HG03095 (cell line): ENCODE results near the gene FNDC1.
A peak's percentile ranks its signal among the peaks of the same experiment; 100 is the strongest.
"Not testable (repeated sequence)": the region's sequence is repeated elsewhere in the genome, so short reads cannot be mapped to it uniquely, and the experiment has no call there.

Source experiments
- ATAC-seq: cut with Tn5 transposase; IDR thresholded peaks from one replicate; pipeline ENCODE4 v1.9.1; 2021; ENCODE audit warnings: moderate library complexity; ENCODE audit not compliant: unreplicated experiment

Gene FNDC1

GRCh38 chr6:159169193-159169555 is at the start of gene FNDC1:
Gene FNDC1 (plus strand): TSS chr6:159169400. CDS start chr6:159169597, 197 bp downstream.
- ATAC-seq: no peak

DNA sequence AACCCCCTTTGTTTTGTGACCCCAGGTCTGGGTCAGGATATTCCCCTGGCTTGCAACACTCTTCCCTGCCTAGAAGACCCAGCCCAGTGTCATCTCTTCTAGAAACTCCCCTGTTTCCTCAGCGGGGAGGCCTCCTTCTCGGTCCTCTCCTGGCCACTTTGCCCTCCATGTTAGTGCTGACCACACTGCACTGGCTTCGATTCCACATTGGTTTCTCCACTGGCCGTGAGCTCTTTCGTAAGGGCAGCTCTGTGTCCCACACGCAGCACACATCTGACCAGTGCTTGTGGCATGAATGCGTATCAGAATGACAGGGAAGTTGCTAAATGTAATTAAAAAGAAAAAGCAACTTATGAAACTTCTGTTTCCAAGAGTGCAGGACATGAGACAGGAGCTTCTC is 49.4 kb upstream of the FNDC1 start:
- no peak for ATAC-seq

GRCh38 chr6:159121486-159121885 is 47.7 kb upstream of the FNDC1 start:
- ATAC-seq: no peak

DNA sequence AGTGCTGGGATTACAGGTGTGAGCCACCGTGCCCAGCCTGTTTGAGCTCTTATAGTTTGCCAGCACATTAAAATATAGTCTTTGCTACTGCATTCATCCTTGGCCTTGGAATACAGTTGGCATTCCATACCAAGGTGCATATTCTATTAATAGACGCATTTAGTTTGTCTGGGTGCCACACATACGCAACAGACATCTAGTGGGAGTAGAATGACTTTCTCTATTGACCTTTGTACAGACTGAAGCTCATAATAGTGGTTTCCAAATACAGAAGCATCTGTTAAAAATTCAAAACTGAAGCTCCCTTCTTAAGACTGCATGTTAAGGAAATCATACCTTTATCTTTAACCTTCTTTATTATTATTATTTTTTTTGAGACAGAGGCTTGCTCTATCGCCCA is 46.7 kb upstream of the FNDC1 start:
- no peak for ATAC-seq

- not testable (repeated sequence) for ATAC-seq
These were observed 45.4 kb upstream of the FNDC1 start for GRCh38 chr6:159123831-159124230.

DNA sequence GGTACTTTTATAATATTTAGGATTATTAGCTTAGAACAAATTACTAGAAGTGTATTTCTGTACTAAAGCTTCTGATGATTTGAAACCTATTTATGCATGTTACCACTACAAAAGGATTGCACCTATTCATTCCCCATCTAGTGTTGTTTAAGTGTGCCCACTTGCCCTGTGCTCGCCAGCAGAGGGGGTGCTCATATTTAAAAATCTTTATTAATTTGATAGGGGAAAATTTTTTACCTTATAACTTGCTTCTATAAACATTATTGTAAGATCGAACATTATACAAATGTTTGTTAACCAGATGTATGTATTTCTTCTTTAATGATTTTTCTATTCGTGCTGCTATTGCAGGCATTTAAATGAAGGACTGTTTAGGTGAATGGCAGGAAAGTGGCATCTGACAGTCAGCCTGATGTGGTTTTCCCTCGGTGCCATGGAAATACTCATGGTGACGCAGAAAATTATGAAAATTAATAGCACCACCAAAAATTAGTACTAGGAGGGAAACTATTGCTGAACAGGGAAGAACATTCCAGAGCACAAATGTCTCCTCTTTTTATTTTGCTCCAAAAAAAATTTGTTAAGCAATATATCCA is 44.1 kb upstream of the FNDC1 start:
- ATAC-seq: no peak

DNA sequence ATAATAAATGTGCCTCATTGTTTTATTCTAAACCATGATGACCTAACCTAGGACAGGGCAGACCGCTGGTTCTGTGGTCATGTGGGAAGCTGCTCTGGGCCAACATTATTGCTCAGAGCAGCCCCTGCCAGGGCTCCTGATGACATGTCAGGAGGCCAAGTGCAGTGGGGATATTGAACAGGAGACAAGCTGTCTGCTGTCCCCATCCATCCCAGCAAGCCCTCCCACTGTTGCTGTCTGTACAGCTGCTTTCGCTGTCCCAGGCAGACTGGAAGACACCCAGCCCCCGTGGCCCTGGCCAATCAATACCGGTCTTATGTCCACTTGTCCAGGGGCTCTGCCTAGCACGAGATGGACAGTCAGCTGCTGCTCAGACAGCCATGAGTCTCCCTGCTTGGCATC is 43.2 kb upstream of the FNDC1 start:
- ATAC-seq: no peak

GRCh38 chr6:159126590-159126989 is 42.6 kb upstream of the FNDC1 start:
- ATAC-seq: no peak

- no peak for ATAC-seq
These were observed 41.5 kb upstream of the FNDC1 start for GRCh38 chr6:159127701-159128100.

DNA sequence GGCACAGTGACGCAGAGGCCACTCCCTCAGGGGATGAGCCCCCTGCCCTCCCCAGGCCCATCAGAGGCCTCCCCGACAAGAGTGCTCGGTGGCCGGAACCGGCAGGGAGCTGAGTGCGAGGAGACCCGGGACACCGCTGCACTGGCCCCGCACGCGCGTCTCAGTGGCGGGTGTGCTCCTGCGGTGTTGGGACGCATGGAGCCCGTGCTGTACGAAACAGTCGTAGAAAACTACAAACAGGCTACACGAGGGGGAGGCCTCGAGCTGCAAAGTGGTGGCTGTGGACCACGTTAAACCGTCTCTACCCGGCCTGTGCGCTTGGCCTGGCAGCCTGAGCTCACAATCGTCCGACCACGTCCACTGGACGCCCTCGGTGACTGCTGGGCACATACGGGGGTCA is 40.2 kb upstream of the FNDC1 start:
- ATAC-seq: no peak

DNA sequence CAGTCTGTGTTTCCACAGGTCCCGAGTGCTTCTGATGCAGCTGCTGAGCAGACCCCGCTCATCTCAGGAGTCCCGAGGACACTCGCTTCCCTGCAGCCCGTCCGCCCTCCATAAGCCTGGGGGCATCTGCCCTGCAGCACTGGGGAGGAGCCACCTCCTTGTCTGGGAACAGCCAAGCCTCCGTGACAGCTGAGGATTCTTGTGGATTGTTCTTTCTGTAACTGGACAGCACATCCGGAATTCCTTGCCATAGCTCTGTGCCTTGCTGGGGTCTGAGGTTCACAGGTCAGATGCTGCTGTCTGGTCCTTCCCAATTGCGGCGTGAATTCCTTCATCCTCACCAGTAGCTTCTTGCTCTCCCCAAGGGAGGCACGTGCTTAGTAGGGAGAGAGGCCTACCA is 38.4 kb upstream of the FNDC1 start:
- ATAC-seq: no peak

DNA sequence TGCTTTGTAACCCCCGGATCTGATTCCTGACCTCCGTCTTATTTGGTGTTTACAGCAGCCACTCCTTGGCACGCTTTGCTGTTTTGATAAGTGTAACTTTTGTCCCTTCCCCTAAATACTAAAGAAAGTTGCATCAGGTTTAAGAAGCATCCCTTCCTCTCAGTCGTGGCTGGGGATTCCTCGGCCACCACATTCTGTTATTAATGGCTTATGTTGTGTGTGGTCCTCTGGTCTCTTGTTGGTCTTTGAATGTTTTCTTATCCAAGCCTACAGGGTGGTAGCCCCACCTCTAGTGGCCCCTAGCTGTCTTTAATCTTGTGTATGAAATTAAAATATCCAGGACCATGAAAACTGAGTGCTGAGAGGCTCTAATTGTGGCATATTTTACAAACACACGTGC is 37.5 kb upstream of the FNDC1 start:
- ATAC-seq: no peak

- no peak for ATAC-seq
These were observed 36.5 kb upstream of the FNDC1 start for GRCh38 chr6:159132664-159133063.

- ATAC-seq: peak; percentile 70
These were observed 34.4 kb upstream of the FNDC1 start for GRCh38 chr6:159134701-159135364.

DNA sequence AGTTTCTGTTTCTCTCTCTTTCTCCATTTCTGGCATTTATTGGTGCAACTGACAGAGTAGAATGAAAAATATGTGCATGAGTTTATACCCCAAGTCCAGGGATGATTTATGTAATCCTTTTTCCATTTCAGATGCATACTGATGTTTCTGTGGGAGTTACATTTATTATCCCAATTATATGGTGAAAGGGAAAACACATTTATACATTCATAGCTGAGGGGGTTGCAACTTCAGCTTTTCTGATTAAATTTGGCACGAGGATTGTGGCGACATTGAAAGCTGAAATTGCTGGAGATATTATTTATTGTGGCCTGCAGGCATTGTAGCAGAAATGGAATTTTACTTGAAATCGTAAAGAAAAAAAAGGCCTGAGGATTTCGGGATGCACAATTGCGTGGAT is 31.5 kb upstream of the FNDC1 start:
- ATAC-seq: no peak

GRCh38 chr6:159142531-159142930 is 26.7 kb upstream of the FNDC1 start:
- ATAC-seq: no peak

DNA sequence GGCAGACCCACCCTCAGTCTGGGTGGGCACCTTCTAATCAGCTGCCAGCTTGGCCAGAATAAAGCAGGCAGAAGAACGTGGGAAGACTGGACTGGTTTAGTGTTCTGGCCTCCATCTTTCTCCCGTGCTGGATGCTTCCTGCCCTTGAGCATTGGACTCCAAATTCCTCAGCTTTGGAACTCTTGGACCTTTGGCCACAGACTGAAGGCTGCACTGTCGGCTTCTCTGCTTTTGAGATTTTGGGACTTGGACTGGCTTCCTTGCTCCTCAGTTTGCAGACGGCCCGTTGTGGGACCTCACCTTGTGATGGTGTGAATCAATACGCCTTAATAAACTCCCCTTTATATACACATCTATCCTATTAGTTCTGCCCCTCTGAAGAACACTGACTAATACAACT is 20.6 kb upstream of the FNDC1 start:
- ATAC-seq: no peak

GRCh38 chr6:159149641-159150040 is 19.6 kb upstream of the FNDC1 start:
- ATAC-seq: no peak

DNA sequence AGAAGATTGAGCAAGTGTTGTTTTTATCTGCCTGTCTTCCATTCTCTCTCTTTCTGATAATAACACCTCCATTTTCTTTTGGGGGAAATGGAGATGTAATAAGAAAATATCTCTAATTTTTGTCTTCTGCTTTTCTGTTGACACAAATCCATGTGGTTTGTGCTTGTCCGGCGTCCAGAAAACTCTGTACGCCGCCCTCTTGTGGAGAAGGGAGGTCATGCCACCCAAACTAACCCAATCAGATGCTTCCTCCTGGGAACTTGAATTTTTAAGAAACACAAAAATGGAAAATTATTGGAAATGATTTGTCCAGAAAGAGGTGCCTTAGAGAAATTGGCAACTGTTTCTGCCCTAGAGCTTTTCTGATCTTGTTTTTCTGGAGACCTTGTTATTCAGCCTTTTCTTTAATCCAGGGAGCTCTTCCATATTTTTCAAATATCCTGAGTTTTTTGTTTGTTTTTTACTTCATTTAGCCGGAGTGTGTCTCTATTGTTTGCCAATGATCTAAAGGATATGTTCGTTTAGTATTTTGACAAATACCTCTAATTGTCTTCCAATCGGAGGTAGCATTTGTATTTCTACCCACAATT is 17.8 kb upstream of the FNDC1 start:
- no peak for ATAC-seq

DNA sequence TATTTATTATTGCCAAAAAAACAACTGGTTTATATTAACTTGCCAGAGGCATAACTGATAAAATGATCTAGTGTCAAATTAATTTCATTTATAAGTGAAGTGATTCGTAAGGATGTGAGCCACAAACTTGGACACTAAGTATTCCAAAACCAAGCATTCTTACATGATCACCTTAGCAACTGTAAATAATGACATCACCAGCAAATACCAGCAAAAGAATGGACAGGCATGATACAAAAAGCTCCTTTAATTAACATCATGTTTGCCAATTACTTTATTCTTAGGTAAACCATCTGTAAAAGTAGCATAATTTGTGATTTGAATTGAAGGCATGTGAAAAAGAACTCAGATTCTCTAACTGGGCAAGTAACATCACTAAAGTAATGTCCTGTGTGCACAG is 17.2 kb upstream of the FNDC1 start:
- no peak for ATAC-seq

- no peak for ATAC-seq
These were observed 16.4 kb upstream of the FNDC1 start for GRCh38 chr6:159152782-159153181.

- ATAC-seq: no peak
These were observed 13.5 kb upstream of the FNDC1 start for GRCh38 chr6:159155679-159156078.

DNA sequence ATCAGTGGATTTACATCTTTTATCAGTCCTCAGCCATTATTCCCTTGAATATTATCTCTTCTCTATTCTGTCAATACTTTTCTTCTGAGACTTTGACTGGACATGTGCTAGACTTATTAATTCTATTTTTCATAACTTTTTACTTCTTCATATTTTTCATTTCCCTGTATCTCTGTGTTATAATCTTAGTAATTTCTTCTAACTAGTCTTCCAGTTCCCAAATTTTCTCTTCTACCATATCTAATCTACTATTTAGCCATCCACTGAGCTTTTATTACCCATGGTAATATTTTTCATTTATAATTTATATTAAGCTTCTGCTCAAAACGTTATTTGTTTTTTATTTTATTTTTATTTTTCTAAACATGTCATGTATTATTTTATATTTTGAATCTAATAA is 13.1 kb upstream of the FNDC1 start:
- ATAC-seq: no peak
